ENCODE data around the gene KRT1. TPM values are rescaled to one million over a fixed set of nuclear protein-coding genes. Genes with fewer than 3 reads are reported as not detected.

Gene KRT1
- total RNA-seq, 5 donors from 2014 or later (not counting 1 experiment from before 2014, with no cell fraction given), result 0.19 to 57.7 (median 10.0) TPM

DNA sequence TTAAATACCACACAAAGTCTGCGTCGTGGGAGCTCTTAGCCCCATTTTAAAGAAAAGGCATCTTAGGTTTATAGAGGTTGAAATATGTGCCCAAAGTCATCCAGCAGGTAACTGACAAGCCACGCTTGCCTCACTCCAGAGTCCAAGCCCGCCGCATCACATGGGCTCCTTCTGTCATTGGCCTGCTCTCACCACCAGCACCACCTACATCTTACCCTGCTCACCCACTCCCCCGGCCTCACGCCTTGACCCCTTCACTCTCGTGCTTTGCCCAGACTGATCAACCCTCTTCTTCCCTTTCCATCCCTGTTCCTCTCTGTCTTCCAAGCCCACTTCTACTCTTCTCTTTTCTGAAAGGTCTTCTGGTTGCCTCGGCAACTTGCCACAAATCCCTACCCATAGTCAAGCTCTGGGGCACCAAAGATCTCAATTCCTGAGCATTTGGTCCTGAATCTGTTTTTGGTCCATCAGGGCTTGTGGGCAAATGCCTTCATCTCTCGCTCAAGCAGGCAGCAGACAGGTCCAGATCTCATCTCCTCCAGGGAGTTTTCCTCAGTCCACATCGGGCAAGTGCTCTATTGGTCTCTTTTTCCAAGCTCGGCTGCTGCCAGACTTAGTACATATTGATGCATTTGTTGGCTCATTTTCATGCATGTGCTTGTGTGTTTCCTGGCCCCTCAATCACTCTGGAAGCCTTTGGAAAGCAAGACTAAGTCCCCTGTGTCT is 3.5 kb upstream of the KRT1 start:
- H3K9me3 Mint-ChIP-seq, result no peaks in the 10 kb centered on the region
- peak overlapping the region in 1 of 2 donors; percentile 5 for H3K27ac Mint-ChIP-seq

DNA sequence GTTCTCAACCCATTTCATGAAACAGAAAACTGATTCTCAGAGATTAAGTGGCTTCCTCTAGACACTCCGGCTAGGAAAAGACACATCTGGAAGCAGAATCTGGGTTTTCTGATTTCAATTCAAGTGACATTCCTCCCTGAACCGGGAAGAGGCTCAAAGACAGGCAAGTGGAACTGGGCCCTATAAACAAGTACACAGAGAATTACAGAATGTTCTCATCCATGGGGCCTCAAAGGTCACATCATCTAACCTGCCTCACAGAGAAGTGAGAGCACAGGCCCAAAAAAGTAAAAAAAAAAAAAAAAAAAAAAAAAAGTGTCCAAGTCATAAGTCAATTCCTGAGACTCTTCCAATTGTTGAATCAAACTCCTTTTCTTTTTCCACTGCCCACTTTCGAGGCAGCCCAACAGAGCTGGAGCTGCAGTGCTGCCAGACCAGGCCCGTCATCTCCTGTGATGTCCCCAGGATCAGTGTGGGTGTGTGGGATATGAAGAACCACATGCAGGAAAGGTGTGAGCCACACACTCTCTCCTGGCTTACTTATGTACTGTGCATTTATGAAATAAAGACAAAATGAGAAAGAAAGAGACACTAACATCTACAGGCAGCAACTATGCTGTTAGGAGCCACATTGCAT is 2.8 kb upstream of the KRT1 start:
- CTCF ChIA-PET, result interaction anchor here in 1 of 2 donors (0.6 kb wide), 1 partner anchor 567 kb away, joined by 3 read pairs; no protein-coding TSS in a partner anchor

More for the DNA sequence above, 3.5 kb upstream of the KRT1 start:
- ChIA-PET CTCF (interaction anchor here in 1 of 2 donors (0.6 kb wide), 1 partner anchor 567 kb away, joined by 3 read pairs; no protein-coding TSS in a partner anchor), POLR2A (no interaction called here)
- Histone ChIP-seq H3K27me3 (replicated peaks in 1 of 2; ENCODE audit: control insufficient read depth in 2 of 2, extremely low read depth in 1 of 2, insufficient read depth in 2 of 2, low read length in 1 of 2) (peaks cover 0 to 11% of the 10 kb centered on the region in 2 experiments), H3K36me3 (ENCODE audit: control insufficient read depth in 2 of 2, extremely low read depth in 1 of 2, insufficient read depth in 1 of 2, low read length in 1 of 2) (no peaks in the 10 kb centered on the region), H3K27ac (ENCODE audit: low read length) (no peak overlapping the region), H3K4me3 (ENCODE audit: control insufficient read depth in 1 of 2, extremely low read depth in 1 of 2, low read length in 1 of 2) (no peak overlapping the region), H3K9me3 (no peaks in the 10 kb centered on the region), H3K4me1 (ENCODE audit: control insufficient read depth in 1 of 2, extremely low read depth in 1 of 2, insufficient read depth in 2 of 2, low read length in 2 of 2) (peaks cover 22 to 24% of the 10 kb centered on the region in 2 experiments)
- peaks cover 46 to 63% (median 57%) of the 10 kb centered on the region in 3 donors for H3K4me1 Mint-ChIP-seq
- DNase-seq (no peak), ATAC-seq (replicated peaks in 1 of 4) (no peak)
- H3K27me3 Mint-ChIP-seq, result peaks cover 0 to 6% of the 10 kb centered on the region in 2 donors
- H3K36me3 Mint-ChIP-seq, result no peaks in the 10 kb centered on the region
- no peak overlapping the region for H3K4me3 Mint-ChIP-seq
- 91% methylated on average over 10 of the region's 12 CpGs for WGBS (ENCODE audit: insufficient coverage)

DNA sequence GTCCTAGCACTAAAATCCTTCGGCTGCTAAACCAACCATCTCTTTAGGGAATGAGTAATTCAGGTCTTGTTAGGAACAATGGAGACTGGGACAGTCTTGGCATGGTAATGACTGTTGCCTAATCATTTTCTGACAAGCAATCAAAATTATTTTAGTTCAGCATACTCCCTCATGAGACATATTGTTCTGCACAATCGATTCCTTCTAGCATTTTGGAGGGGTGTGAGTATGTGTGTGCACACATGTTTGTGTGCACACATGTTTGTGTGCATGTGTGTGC is 2.1 kb upstream of the KRT1 start:
- Mint-ChIP-seq H3K4me1 (peaks cover 38 to 63% (median 55%) of the 10 kb centered on the region in 3 donors), H3K9me3 (no peaks in the 10 kb centered on the region), H3K27ac (peak overlapping the region; percentile 74 to 80), H3K27me3 (peaks cover 0 to 3% of the 10 kb centered on the region in 2 donors), H3K36me3 (no peaks in the 10 kb centered on the region), H3K4me3 (no peak overlapping the region)
- CTCF ChIA-PET, result no interaction called here
- Histone ChIP-seq H3K4me3 (ENCODE audit: control insufficient read depth in 1 of 2, extremely low read depth in 1 of 2, low read length in 1 of 2) (no peak overlapping the region), H3K27ac (ENCODE audit: low read length) (no peak overlapping the region), H3K9me3 (no peaks in the 10 kb centered on the region), H3K4me1 (ENCODE audit: control insufficient read depth in 1 of 2, extremely low read depth in 1 of 2, insufficient read depth in 2 of 2, low read length in 2 of 2) (peaks cover 17 to 22% of the 10 kb centered on the region in 2 experiments), H3K27me3 (replicated peaks in 1 of 2; ENCODE audit: control insufficient read depth in 2 of 2, extremely low read depth in 1 of 2, insufficient read depth in 2 of 2, low read length in 1 of 2) (peaks cover 0 to 7% of the 10 kb centered on the region in 2 experiments), H3K36me3 (ENCODE audit: control insufficient read depth in 2 of 2, extremely low read depth in 1 of 2, insufficient read depth in 1 of 2, low read length in 1 of 2) (no peaks in the 10 kb centered on the region)
- no CpG with 5 or more reads among the region's 2 CpGs for WGBS (ENCODE audit: insufficient coverage)
- POLR2A ChIA-PET, result no interaction called here
- ATAC-seq (replicated peaks in 1 of 4), result no peak
- DNase-seq, result no peak

More for the DNA sequence above, 2.8 kb upstream of the KRT1 start:
- Mint-ChIP-seq H3K27ac (peak overlapping the region; percentile 33 to 36), H3K9me3 (no peaks in the 10 kb centered on the region), H3K4me1 (peaks cover 45 to 65% (median 57%) of the 10 kb centered on the region in 3 donors), H3K36me3 (no peaks in the 10 kb centered on the region), H3K4me3 (no peak overlapping the region), H3K27me3 (peaks cover 0 to 3% of the 10 kb centered on the region in 2 donors)
- POLR2A ChIA-PET, result no interaction called here
- peaks cover 0 to 11% of the 10 kb centered on the region in 2 experiments for H3K27me3 ChIP-seq (replicated peaks in 1 of 2; ENCODE audit: control insufficient read depth in 2 of 2, extremely low read depth in 1 of 2, insufficient read depth in 2 of 2, low read length in 1 of 2)
- H3K9me3 ChIP-seq, result no peaks in the 10 kb centered on the region
- WGBS (ENCODE audit: insufficient coverage), result 89% methylated on average over 2 of the region's 4 CpGs
- no peak for DNase-seq
- H3K36me3 ChIP-seq (ENCODE audit: control insufficient read depth in 2 of 2, extremely low read depth in 1 of 2, insufficient read depth in 1 of 2, low read length in 1 of 2), result no peaks in the 10 kb centered on the region
- H3K4me1 ChIP-seq (ENCODE audit: control insufficient read depth in 1 of 2, extremely low read depth in 1 of 2, insufficient read depth in 2 of 2, low read length in 2 of 2), result peaks cover 22 to 24% of the 10 kb centered on the region in 2 experiments
- no peak overlapping the region for H3K4me3 ChIP-seq (ENCODE audit: control insufficient read depth in 1 of 2, extremely low read depth in 1 of 2, low read length in 1 of 2)
- H3K27ac ChIP-seq (ENCODE audit: low read length), result no peak overlapping the region
- no peak for ATAC-seq (replicated peaks in 1 of 4)

DNA sequence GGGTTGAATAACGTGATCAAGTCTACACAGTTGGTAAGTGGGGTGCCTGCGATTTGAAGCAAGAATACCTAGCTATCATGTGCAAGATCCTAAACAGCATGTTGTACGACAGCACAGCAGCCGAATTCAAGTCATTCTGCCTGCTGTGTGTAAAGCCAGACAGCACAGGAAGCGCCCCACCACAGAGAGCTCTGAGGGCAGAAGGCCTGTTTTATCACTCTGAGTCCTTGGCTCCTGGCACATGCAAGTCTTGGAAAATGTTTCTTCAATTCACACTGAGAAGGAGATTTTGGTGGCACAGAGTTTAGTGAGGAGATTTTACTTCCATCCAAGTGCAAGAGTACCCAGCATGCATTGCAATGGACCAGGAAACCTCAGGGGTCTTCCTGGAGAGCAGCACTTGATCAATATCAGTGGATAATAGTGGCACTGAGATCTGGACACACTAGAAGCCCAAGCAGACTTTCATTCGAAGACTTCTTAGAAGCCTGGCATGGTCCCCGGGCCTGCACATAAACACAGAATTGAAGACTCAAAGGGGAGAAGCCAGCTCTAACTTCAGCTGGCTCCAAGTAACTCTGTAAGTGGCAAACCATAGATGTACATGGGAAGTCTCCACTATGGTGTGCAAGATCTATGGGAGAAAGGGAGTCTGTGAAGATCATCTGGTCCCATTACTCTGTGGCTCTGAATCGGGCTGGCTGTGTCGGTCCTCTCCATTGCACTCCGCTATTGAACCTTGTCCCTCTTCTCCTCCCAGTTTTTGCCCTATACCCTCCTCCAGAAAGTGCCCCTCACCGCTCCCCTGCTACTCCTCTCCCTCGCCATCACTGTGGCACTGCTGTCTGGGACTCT is 1.5 kb upstream of the KRT1 start:
- ATAC-seq (replicated peaks in 1 of 4) (peak; percentile 91 to 99 (median 97)), DNase-seq (peak in 34 of 35 experiments; percentile 12 to 75 (median 52))
- Mint-ChIP-seq H3K27ac (peak overlapping the region; percentile 74 to 80), H3K9me3 (no peaks in the 10 kb centered on the region), H3K4me3 (peak overlapping the region in 1 of 3 donors; percentile 4), H3K4me1 (peaks cover 36 to 66% (median 57%) of the 10 kb centered on the region in 3 donors), H3K27me3 (peaks cover 0 to 3% of the 10 kb centered on the region in 2 donors), H3K36me3 (no peaks in the 10 kb centered on the region)
- Histone ChIP-seq H3K4me3 (ENCODE audit: control insufficient read depth in 1 of 2, extremely low read depth in 1 of 2, low read length in 1 of 2) (no peak overlapping the region), H3K27me3 (replicated peaks in 1 of 2; ENCODE audit: control insufficient read depth in 2 of 2, extremely low read depth in 1 of 2, insufficient read depth in 2 of 2, low read length in 1 of 2) (peaks cover 0 to 7% of the 10 kb centered on the region in 2 experiments), H3K9me3 (no peaks in the 10 kb centered on the region), H3K36me3 (ENCODE audit: control insufficient read depth in 2 of 2, extremely low read depth in 1 of 2, insufficient read depth in 1 of 2, low read length in 1 of 2) (no peaks in the 10 kb centered on the region), H3K4me1 (ENCODE audit: control insufficient read depth in 1 of 2, extremely low read depth in 1 of 2, insufficient read depth in 2 of 2, low read length in 2 of 2) (peaks cover 16 to 22% of the 10 kb centered on the region in 2 experiments), H3K27ac (ENCODE audit: low read length) (peak overlapping the region; percentile 20)
- WGBS (ENCODE audit: insufficient coverage), result 26% methylated on average over 7 of the region's 12 CpGs
- ChIA-PET POLR2A (no interaction called here), CTCF (interaction anchor here in 1 of 2 donors (1.0 kb wide), 1 partner anchor 9 kb away, joined by 5 read pairs; no protein-coding TSS in a partner anchor)

DNA sequence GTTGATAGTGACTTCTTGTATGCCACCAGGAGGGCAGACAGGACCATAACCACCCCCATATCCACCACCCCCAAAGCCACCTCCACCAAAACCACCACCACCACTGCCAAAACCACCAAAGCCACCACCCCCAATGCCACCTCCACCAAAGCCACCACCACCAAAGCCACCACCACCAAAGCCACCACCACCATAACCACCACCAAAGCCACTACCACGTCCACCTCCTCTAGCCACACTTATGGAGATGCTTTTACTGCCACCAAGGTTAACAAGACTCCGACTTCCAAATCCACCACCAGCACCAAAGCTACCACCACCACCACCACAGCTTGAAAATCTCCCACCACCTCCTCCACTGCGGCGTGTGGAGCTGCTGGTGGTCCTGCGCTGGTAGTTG is 332 bp downstream of the KRT1 start:
- CTCF ChIA-PET, result interaction anchor here in 1 of 2 donors (1.0 kb wide), 1 partner anchor 16 kb away, joined by 3 read pairs; no protein-coding TSS in a partner anchor
- peaks cover 16 to 22% of the 10 kb centered on the region in 2 experiments for H3K4me1 ChIP-seq (ENCODE audit: control insufficient read depth in 1 of 2, extremely low read depth in 1 of 2, insufficient read depth in 2 of 2, low read length in 2 of 2)
- H3K4me3 ChIP-seq (ENCODE audit: control insufficient read depth in 1 of 2, extremely low read depth in 1 of 2, low read length in 1 of 2), result no peak overlapping the region
- peak overlapping the region in 1 of 2 donors; percentile 38 for H3K27ac Mint-ChIP-seq
- no peak overlapping the region for H3K4me3 Mint-ChIP-seq
- peaks cover 0 to 8% of the 10 kb centered on the region in 2 donors for H3K27me3 Mint-ChIP-seq
- DNase-seq, result no peak
- H3K4me1 Mint-ChIP-seq, result peaks cover 41 to 78% (median 61%) of the 10 kb centered on the region in 3 donors
- no peak overlapping the region for H3K27ac ChIP-seq (ENCODE audit: low read length)
- no peaks in the 10 kb centered on the region for H3K9me3 Mint-ChIP-seq
- H3K9me3 ChIP-seq, result no peaks in the 10 kb centered on the region
- H3K36me3 Mint-ChIP-seq, result no peaks in the 10 kb centered on the region
- H3K27me3 ChIP-seq (replicated peaks in 1 of 2; ENCODE audit: control insufficient read depth in 2 of 2, extremely low read depth in 1 of 2, insufficient read depth in 2 of 2, low read length in 1 of 2), result peaks cover 0 to 13% of the 10 kb centered on the region in 2 experiments
- no peaks in the 10 kb centered on the region for H3K36me3 ChIP-seq (ENCODE audit: control insufficient read depth in 2 of 2, extremely low read depth in 1 of 2, insufficient read depth in 1 of 2, low read length in 1 of 2)
- ATAC-seq (replicated peaks in 1 of 4), result no peak
- WGBS (ENCODE audit: insufficient coverage), result 60% methylated on average over 2 of the region's 5 CpGs
- POLR2A ChIA-PET, result no interaction called here

DNA sequence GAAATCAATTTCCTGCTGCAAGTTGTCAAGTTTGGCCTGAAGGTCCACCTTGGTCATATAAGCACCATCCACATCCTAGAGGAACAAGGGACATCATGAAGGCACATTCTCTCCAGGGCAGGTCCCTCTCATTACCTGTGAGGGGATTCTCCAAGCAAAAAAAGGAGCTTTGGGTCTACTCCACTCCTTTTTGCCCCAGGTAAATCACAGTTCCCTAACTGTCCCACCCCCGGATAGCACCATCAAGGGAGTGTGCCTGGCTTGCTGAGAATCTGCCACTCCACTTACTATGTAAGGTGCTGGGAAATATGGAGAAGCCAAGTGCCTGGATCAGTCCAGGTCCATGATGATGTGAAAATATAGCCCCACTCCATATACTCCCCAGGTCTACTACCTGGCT is 2.5 kb downstream of the KRT1 start:
- peak overlapping the region; percentile 68 to 76 for H3K27ac Mint-ChIP-seq

More for the DNA sequence above, 2.5 kb downstream of the KRT1 start:
- Mint-ChIP-seq H3K36me3 (no peaks in the 10 kb centered on the region), H3K4me3 (no peak overlapping the region), H3K4me1 (peaks cover 42 to 64% (median 54%) of the 10 kb centered on the region in 3 donors), H3K27me3 (peaks cover 0 to 8% of the 10 kb centered on the region in 2 donors), H3K9me3 (no peaks in the 10 kb centered on the region)
- WGBS (ENCODE audit: insufficient coverage), result no CpG with 5 or more reads among the region's 1 CpG
- DNase-seq (no peak), ATAC-seq (replicated peaks in 1 of 4) (no peak)
- POLR2A ChIA-PET, result no interaction called here
- H3K27me3 ChIP-seq (replicated peaks in 1 of 2; ENCODE audit: control insufficient read depth in 2 of 2, extremely low read depth in 1 of 2, insufficient read depth in 2 of 2, low read length in 1 of 2), result peaks cover 0 to 9% of the 10 kb centered on the region in 2 experiments
- CTCF ChIA-PET, result no interaction called here
- H3K9me3 ChIP-seq, result no peaks in the 10 kb centered on the region
- H3K4me1 ChIP-seq (ENCODE audit: control insufficient read depth in 1 of 2, extremely low read depth in 1 of 2, insufficient read depth in 2 of 2, low read length in 2 of 2), result peaks cover 16 to 21% of the 10 kb centered on the region in 2 experiments
- no peak overlapping the region for H3K27ac ChIP-seq (ENCODE audit: low read length)
- no peak overlapping the region for H3K4me3 ChIP-seq (ENCODE audit: control insufficient read depth in 1 of 2, extremely low read depth in 1 of 2, low read length in 1 of 2)
- no peaks in the 10 kb centered on the region for H3K36me3 ChIP-seq (ENCODE audit: control insufficient read depth in 2 of 2, extremely low read depth in 1 of 2, insufficient read depth in 1 of 2, low read length in 1 of 2)

All from T-cell (primary cell).